ENCODE results near the gene AGAP4.
"Not testable (repeated sequence)": the region's sequence is repeated elsewhere in the genome, so short reads cannot be mapped to it uniquely, and the experiment has no call there.

Gene AGAP4

GRCh38 chr10:45847400-45847799 is at the start of gene AGAP4:
Gene AGAP4 (minus strand): TSS chr10:45847500. CDS start chr10:45847347, 153 bp downstream.
- DNase-seq (ENCODE audit: low read depth): not testable (repeated sequence)

- not testable (repeated sequence) for DNase-seq (ENCODE audit: low read depth)
Measured at GRCh38 chr10:45890721-45891120, 43.4 kb upstream of the AGAP4 start.

- DNase-seq (ENCODE audit: low read depth): not testable (repeated sequence)
Measured at GRCh38 chr10:45889539-45890230, 42.4 kb upstream of the AGAP4 start.

GRCh38 chr10:45882880-45883279 is 35.6 kb upstream of the AGAP4 start:
- not testable (repeated sequence) for DNase-seq (ENCODE audit: low read depth)

GRCh38 chr10:45865404-45865803 is 18.1 kb upstream of the AGAP4 start:
- not testable (repeated sequence) for DNase-seq (ENCODE audit: low read depth)

GRCh38 chr10:45864264-45864663 is 17.0 kb upstream of the AGAP4 start:
- DNase-seq (ENCODE audit: low read depth): not testable (repeated sequence)

- not testable (repeated sequence) for DNase-seq (ENCODE audit: low read depth)
Measured at GRCh38 chr10:45863632-45864031, 16.3 kb upstream of the AGAP4 start.

GRCh38 chr10:45857931-45858330 is 10.6 kb upstream of the AGAP4 start:
- DNase-seq (ENCODE audit: low read depth): not testable (repeated sequence)

GRCh38 chr10:45848467-45848866 is 1.2 kb upstream of the AGAP4 start:
- not testable (repeated sequence) for DNase-seq (ENCODE audit: low read depth)

- DNase-seq (ENCODE audit: low read depth): not testable (repeated sequence)
Measured at GRCh38 chr10:45822918-45823317, 24.4 kb downstream of the AGAP4 start.

- not testable (repeated sequence) for DNase-seq (ENCODE audit: low read depth)
Measured at GRCh38 chr10:45820107-45820830, 27.0 kb downstream of the AGAP4 start.

- DNase-seq (ENCODE audit: low read depth): no peak
Measured at GRCh38 chr10:45819552-45819951, 27.7 kb downstream of the AGAP4 start.

GRCh38 chr10:45817912-45818311 is 29.4 kb downstream of the AGAP4 start:
- DNase-seq (ENCODE audit: low read depth): no peak

GRCh38 chr10:45817130-45817859 is 30.0 kb downstream of the AGAP4 start:
- no peak for DNase-seq (ENCODE audit: low read depth)

GRCh38 chr10:45814146-45814545 is 33.2 kb downstream of the AGAP4 start:
- DNase-seq (ENCODE audit: low read depth): not testable (repeated sequence)

GRCh38 chr10:45812959-45813358 is 34.3 kb downstream of the AGAP4 start:
- not testable (repeated sequence) for DNase-seq (ENCODE audit: low read depth)

GRCh38 chr10:45811075-45811474 is 36.2 kb downstream of the AGAP4 start:
- no peak for DNase-seq (ENCODE audit: low read depth)

- DNase-seq (ENCODE audit: low read depth): no peak
Measured at GRCh38 chr10:45809837-45810236, 37.5 kb downstream of the AGAP4 start.

GRCh38 chr10:45804996-45805395 is 42.3 kb downstream of the AGAP4 start:
- not testable (repeated sequence) for DNase-seq (ENCODE audit: low read depth)

GRCh38 chr10:45803060-45804010 is 44.0 kb downstream of the AGAP4 start:
- DNase-seq (ENCODE audit: low read depth): not testable (repeated sequence)

- not testable (repeated sequence) for DNase-seq (ENCODE audit: low read depth)
Measured at GRCh38 chr10:45794761-45795160, 52.5 kb downstream of the AGAP4 start.
